B cell (primary cell): ENCODE measurements around the gene KLF12. TPM values are rescaled to one million over a fixed set of nuclear protein-coding genes. Genes with fewer than 3 reads are reported as not detected.

Experiments
- ATAC-seq: fragments of 200-7000 bp; cut with Tn5 transposase; one replicate; pipeline ENCODE4 v1.10.0; 2021; ENCODE audit warnings: low read depth, mild to moderate bottlenecking, moderate number of reproducible peaks, moderate library complexity
- CTCF ChIA-PET: fragments of 350-600 bp; sonication (Branson Sonifier 250); formaldehyde crosslinking; loops from one replicate; lab custom pipeline; 2021; ENCODE audit warnings: antibody characterized with exemption, inconsistent platforms; lab: Charles Lee
- POLR2A ChIA-PET: fragments of 350-600 bp; sonication (Branson Sonifier 250); formaldehyde crosslinking; loops from one replicate; lab custom pipeline; 2021; ENCODE audit warnings: antibody characterized with exemption; lab: Charles Lee
- DNase-seq: peaks from one replicate; pipeline ENCODE4 v3.0.0; 2013
- H2AFZ ChIP-seq: 2 replicates; pipeline ENCODE4 v1.6.1; 2012; ENCODE audit warnings: mild to moderate bottlenecking, low read depth, low read length; ENCODE audit not compliant: insufficient read depth, poor library complexity, severe bottlenecking
- H3K27ac ChIP-seq, 2 donors: 1 replicate in 1 of 2; 2 replicates in 1 of 2; pipeline ENCODE4 v1.5.1; 2012 to 2013; ENCODE audit warnings: low read length in 2 of 2, mild to moderate bottlenecking in 2 of 2, moderate library complexity in 1 of 2
- H3K27me3 ChIP-seq, 4 experiments: fragments of 200-600 bp in 1 of 4; sonication (generic) in 1 of 4; replicated peaks in 1 of 4; 1 replicate in 2 of 4; 2 replicates in 2 of 4; pipeline versions ENCODE4 v1.6.1 to v1.7.0; 2013 to 2016; ENCODE audit warnings: low read length in 3 of 4, mild to moderate bottlenecking in 2 of 4, mixed read lengths in 1 of 4, moderate library complexity in 1 of 4; ENCODE audit not compliant: insufficient read depth in 4 of 4, control insufficient read depth in 3 of 4; ENCODE audit errors: control extremely low read depth in 1 of 4
- H3K36me3 ChIP-seq, 2 experiments: replicated peaks in 1 of 2; 1 replicate in 1 of 2; 2 replicates in 1 of 2; pipeline versions ENCODE4 v1.6.1 to v1.7.1; 2013; ENCODE audit warnings: low read length in 1 of 2; ENCODE audit not compliant: insufficient read depth in 2 of 2, control insufficient read depth in 1 of 2; ENCODE audit errors: control extremely low read depth in 1 of 2, extremely low read depth in 1 of 2
- H3K4me1 ChIP-seq, 2 donors: fragments of 200-600 bp in 1 of 2; sonication (generic) in 1 of 2; 1 replicate in 1 of 2; 2 replicates in 1 of 2; pipeline versions ENCODE4 v1.5.1 to v1.6.1; 2013 to 2017; ENCODE audit warnings: low read length in 2 of 2; ENCODE audit not compliant: control insufficient read depth in 2 of 2, insufficient read depth in 2 of 2
- H3K4me2 ChIP-seq: replicated peaks from 2 replicates; pipeline ENCODE3; 2012; ENCODE audit warnings: mild to moderate bottlenecking, low read depth, low read length; ENCODE audit not compliant: poor library complexity, severe bottlenecking
- H3K4me3 ChIP-seq, 5 experiments: fragments of 200-600 bp in 1 of 5; sonication (generic) in 1 of 5; 1 replicate in 3 of 5; 2 replicates in 2 of 5; pipeline versions ENCODE4 v1.5.1 to v1.7.0; 2011 to 2016; ENCODE audit warnings: low read length in 4 of 5, mild to moderate bottlenecking in 4 of 5, low read depth in 2 of 5, control low read depth in 1 of 5, moderate library complexity in 1 of 5; ENCODE audit not compliant: insufficient read depth in 1 of 5; ENCODE audit errors: control extremely low read depth in 1 of 5, extremely low read depth in 1 of 5
- H3K79me2 ChIP-seq: fragments of 200-600 bp; sonication (generic); one replicate; pipeline ENCODE4 v1.6.0; 2016; ENCODE audit warnings: low read length; ENCODE audit not compliant: control insufficient read depth, insufficient read depth
- H3K9ac ChIP-seq: fragments of 200-600 bp; sonication (generic); 2 replicates; pipeline ENCODE4 v1.6.1; 2017; ENCODE audit warnings: mild to moderate bottlenecking, low read length, moderate library complexity
- H3K9me3 ChIP-seq, 3 donors: one replicate each; pipeline versions ENCODE4 v1.6.1 to v1.7.1; 2013; ENCODE audit warnings: low read length in 2 of 3; ENCODE audit not compliant: control insufficient read depth in 2 of 3, insufficient read depth in 1 of 3; ENCODE audit errors: control extremely low read depth in 1 of 3
- H4K20me1 ChIP-seq: 2 replicates; pipeline ENCODE4 v1.6.0; 2012; ENCODE audit warnings: mild to moderate bottlenecking, low read length; ENCODE audit not compliant: insufficient read depth, control insufficient read depth, poor library complexity, severe bottlenecking
- H3K27ac Mint-ChIP-seq: one replicate; pipeline ENCODE4 v1.8.0; 2021; ENCODE audit warnings: mixed read lengths
- H3K27me3 Mint-ChIP-seq: one replicate; pipeline ENCODE4 v1.8.0; 2021; ENCODE audit warnings: mixed read lengths
- H3K4me1 Mint-ChIP-seq: one replicate; pipeline ENCODE4 v1.8.0; 2021; ENCODE audit warnings: mixed read lengths
- H3K4me3 Mint-ChIP-seq: one replicate; pipeline ENCODE4 v1.8.0; 2021; ENCODE audit warnings: mixed read lengths
- H3K9me3 Mint-ChIP-seq: one replicate; pipeline ENCODE4 v1.8.0; 2022; ENCODE audit warnings: mixed read lengths; ENCODE audit not compliant: insufficient read depth
- CTCF ChIP-seq: fragments of 200-600 bp; IDR thresholded peaks from one replicate; pipeline ENCODE4 v1.8.0; 2022; ENCODE audit warnings: antibody characterized with exemption, mild to moderate bottlenecking
- EZH2 ChIP-seq: IDR thresholded peaks from 2 replicates; pipeline ENCODE4 v1.6.1; 2012; ENCODE audit warnings: borderline replicate concordance, low read depth, mild to moderate bottlenecking, moderate library complexity, low read length; ENCODE audit not compliant: insufficient read depth, poor library complexity, severe bottlenecking
- WGBS: methylation state at CpG from one replicate; pipeline ENCODE4 v1.1.5; 2013; ENCODE audit warnings: missing lambda C conversion rate; ENCODE audit not compliant: insufficient coverage; 5-methylcytosine and 5-hydroxymethylcytosine counted together
- intact Hi-C: fragments of 100-400 bp; cut with micrococcal nuclease; formaldehyde crosslinking; loops from one replicate; pipeline ENCODE4 v1.10.0; 2022
- polyA plus RNA-seq: library from polyadenylated mRNA; depleted of rRNA; stranded (reverse); fragments of >200 nt; gene quantifications from 2 replicates; pipeline ENCODE4 v1.2.3, GENCODE V29; 2012
- total RNA-seq, 2 donors: library from RNA; stranded (reverse); fragments of 120-200 nt in 1 of 2; gene quantifications; 1 replicate in 1 of 2; 2 replicates in 1 of 2; pipeline versions ENCODE4 v1.2.3 to v1.2.4, GENCODE V29; 2013 to 2022

Gene KLF12
- total and polyA plus RNA-seq, 2 donors (not counting 1 experiment from before 2014, with no cell fraction given): 6.7 to 55.7 TPM

GRCh38 chr13:74111399-74111798 is 22.8 kb downstream of the KLF12 start:
- H3K4me3 Mint-ChIP-seq: no peak overlapping the region
- no peak overlapping the region for H3K4me3 ChIP-seq
- intact Hi-C loops: no loop called here
- CTCF ChIA-PET: interaction anchor here (1.0 kb wide), 1 partner anchor 69 kb away, joined by 3 read pairs; no protein-coding TSS in a partner anchor
- DNase-seq (no peak), ATAC-seq (no peak)
- no peak overlapping the region for H3K4me2 ChIP-seq
- TF ChIP-seq EZH2 (no peak), CTCF (no peak)
- H3K79me2 ChIP-seq: peaks cover 97% of the 10 kb centered on the region
- H2AFZ ChIP-seq: no peak overlapping the region
- no peaks in the 10 kb centered on the region for H3K27me3 ChIP-seq
- no peak overlapping the region for H3K9ac ChIP-seq
- peaks cover 16 to 24% of the 10 kb centered on the region in 2 donors for H3K4me1 ChIP-seq
- H3K27ac ChIP-seq: no peak overlapping the region
- H3K9me3 Mint-ChIP-seq: peaks cover 2% of the 10 kb centered on the region
- peaks cover 45% of the 10 kb centered on the region for H4K20me1 ChIP-seq
- H3K27me3 Mint-ChIP-seq: no peaks in the 10 kb centered on the region
- H3K4me1 Mint-ChIP-seq: peaks cover 55% of the 10 kb centered on the region
- POLR2A ChIA-PET: no interaction called here
- no peaks in the 10 kb centered on the region for H3K36me3 ChIP-seq
- H3K9me3 ChIP-seq: no peaks in the 10 kb centered on the region
- no peak overlapping the region for H3K27ac Mint-ChIP-seq

GRCh38 chr13:74110053-74110452 is 24.2 kb downstream of the KLF12 start:
- intact Hi-C loops: no loop called here
- no peaks in the 10 kb centered on the region for H3K9me3 Mint-ChIP-seq
- Histone ChIP-seq H3K9me3 (no peaks in the 10 kb centered on the region), H4K20me1 (peaks cover 43% of the 10 kb centered on the region), H3K79me2 (peaks cover 96% of the 10 kb centered on the region), H3K4me2 (no peak overlapping the region), H2AFZ (no peak overlapping the region), H3K36me3 (no peaks in the 10 kb centered on the region), H3K9ac (no peak overlapping the region), H3K27me3 (no peaks in the 10 kb centered on the region), H3K27ac (no peak overlapping the region), H3K4me1 (peaks cover 16 to 24% of the 10 kb centered on the region in 2 donors), H3K4me3 (no peak overlapping the region)
- H3K4me1 Mint-ChIP-seq: peaks cover 54% of the 10 kb centered on the region
- POLR2A ChIA-PET: no interaction called here
- TF ChIP-seq CTCF: no peak
- no peak for TF ChIP-seq EZH2
- H3K4me3 Mint-ChIP-seq: peak overlapping the region; percentile 30
- WGBS: 94% methylated on average over 3 of the region's 4 CpGs
- H3K27ac Mint-ChIP-seq: peak overlapping the region; percentile 10
- CTCF ChIA-PET: no interaction called here
- ATAC-seq (no peak), DNase-seq (no peak)
- H3K27me3 Mint-ChIP-seq: no peaks in the 10 kb centered on the region
